HG03175 (cell line): Measurements from ENCODE around the gene NFATC2.
A peak's percentile ranks its signal among the peaks of the same experiment; 100 is the strongest.

Experiments
- ATAC-seq: cut with Tn5 transposase; IDR thresholded peaks from one replicate; pipeline ENCODE4 v1.9.1; 2021; ENCODE audit warnings: mild to moderate bottlenecking, moderate library complexity; ENCODE audit not compliant: unreplicated experiment

NFATC2 gene

GRCh38 chr20:51522207-51522606 lies 20.3 kb downstream of the NFATC2 start:
- ATAC-seq, result no peak

- ATAC-seq, result no peak
Measured at GRCh38 chr20:51517839-51518238, 24.7 kb downstream of the NFATC2 start.

GRCh38 chr20:51516855-51517254 lies 25.7 kb downstream of the NFATC2 start:
- ATAC-seq, result no peak

- no peak for ATAC-seq
Measured at GRCh38 chr20:51514836-51515235, 27.7 kb downstream of the NFATC2 start.

GRCh38 chr20:51514249-51514648 lies 28.3 kb downstream of the NFATC2 start:
- ATAC-seq, result no peak

GRCh38 chr20:51513545-51513944 lies 29.0 kb downstream of the NFATC2 start:
- no peak for ATAC-seq

GRCh38 chr20:51512645-51513044 lies 29.9 kb downstream of the NFATC2 start:
- no peak for ATAC-seq

GRCh38 chr20:51511861-51512619 lies 30.5 kb downstream of the NFATC2 start:
- ATAC-seq, result no peak

GRCh38 chr20:51510936-51511605 lies 31.4 kb downstream of the NFATC2 start:
- ATAC-seq, result no peak

- ATAC-seq, result no peak
Measured at GRCh38 chr20:51510169-51510568, 32.4 kb downstream of the NFATC2 start.

GRCh38 chr20:51509208-51509607 lies 33.3 kb downstream of the NFATC2 start:
- no peak for ATAC-seq

GRCh38 chr20:51508780-51509179 lies 33.7 kb downstream of the NFATC2 start:
- no peak for ATAC-seq

GRCh38 chr20:51508158-51508557 lies 34.4 kb downstream of the NFATC2 start:
- ATAC-seq, result no peak

- ATAC-seq, result no peak
Measured at GRCh38 chr20:51507216-51508036, 35.1 kb downstream of the NFATC2 start.

GRCh38 chr20:51506527-51507215 lies 35.8 kb downstream of the NFATC2 start:
- ATAC-seq, result no peak

GRCh38 chr20:51505566-51505965 lies 37.0 kb downstream of the NFATC2 start:
- ATAC-seq, result no peak

- no peak for ATAC-seq
Measured at GRCh38 chr20:51503376-51503775, 39.1 kb downstream of the NFATC2 start.

- no peak for ATAC-seq
Measured at GRCh38 chr20:51500936-51501335, 41.6 kb downstream of the NFATC2 start.

- ATAC-seq, result peak; percentile 76
Measured at GRCh38 chr20:51500311-51500710, 42.2 kb downstream of the NFATC2 start.

GRCh38 chr20:51498765-51499540 lies 43.6 kb downstream of the NFATC2 start:
- no peak for ATAC-seq
